Measurements from ENCODE around the gene GPR68.
"Not testable (repeated sequence)": the region's sequence is repeated elsewhere in the genome, so short reads cannot be mapped to it uniquely, and the experiment has no call there.

GPR68 gene

DNA sequence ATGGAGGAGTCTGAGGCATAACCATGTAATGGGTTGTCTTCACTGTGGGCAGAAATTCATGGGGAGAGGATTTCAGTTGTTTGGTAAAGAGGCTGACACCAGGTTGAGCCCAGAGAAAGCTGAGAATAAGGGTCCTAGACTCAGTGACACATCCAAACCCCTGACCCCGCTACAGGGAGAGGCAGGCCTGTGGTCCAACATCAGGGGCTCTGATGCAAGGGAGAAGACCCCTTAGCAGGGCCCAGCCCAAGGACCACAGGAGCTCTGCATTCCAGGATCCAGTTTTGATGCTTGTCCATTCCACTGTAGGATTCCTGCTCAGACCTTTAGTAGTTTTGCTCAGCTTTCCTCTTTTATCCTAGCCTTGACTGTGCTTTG is 15.5 kb downstream of the GPR68 start:
- peaks cover 12% of the 10 kb centered on the region for H3K4me1 ChIP-seq (ENCODE audit: control insufficient read depth, insufficient read depth, low read length, poor library complexity, severe bottlenecking)
- no peaks in the 10 kb centered on the region for H3K36me3 ChIP-seq (ENCODE audit: control insufficient read depth, insufficient read depth, low read length)
- peaks cover 4% of the 10 kb centered on the region for H3K9me3 ChIP-seq (ENCODE audit: control insufficient read depth, low read length)
- H3K27ac ChIP-seq (ENCODE audit: low read depth, low read length, severe bottlenecking), result no peak overlapping the region
- no peak overlapping the region for H3K4me3 ChIP-seq (ENCODE audit: extremely low read depth, insufficient read depth, low read length, poor library complexity, severe bottlenecking)
- WGBS, 2 experiments (ENCODE audit: insufficient coverage in 2 of 2), result 86 to 94% methylated on average over 1 of the region's 1 CpG

DNA sequence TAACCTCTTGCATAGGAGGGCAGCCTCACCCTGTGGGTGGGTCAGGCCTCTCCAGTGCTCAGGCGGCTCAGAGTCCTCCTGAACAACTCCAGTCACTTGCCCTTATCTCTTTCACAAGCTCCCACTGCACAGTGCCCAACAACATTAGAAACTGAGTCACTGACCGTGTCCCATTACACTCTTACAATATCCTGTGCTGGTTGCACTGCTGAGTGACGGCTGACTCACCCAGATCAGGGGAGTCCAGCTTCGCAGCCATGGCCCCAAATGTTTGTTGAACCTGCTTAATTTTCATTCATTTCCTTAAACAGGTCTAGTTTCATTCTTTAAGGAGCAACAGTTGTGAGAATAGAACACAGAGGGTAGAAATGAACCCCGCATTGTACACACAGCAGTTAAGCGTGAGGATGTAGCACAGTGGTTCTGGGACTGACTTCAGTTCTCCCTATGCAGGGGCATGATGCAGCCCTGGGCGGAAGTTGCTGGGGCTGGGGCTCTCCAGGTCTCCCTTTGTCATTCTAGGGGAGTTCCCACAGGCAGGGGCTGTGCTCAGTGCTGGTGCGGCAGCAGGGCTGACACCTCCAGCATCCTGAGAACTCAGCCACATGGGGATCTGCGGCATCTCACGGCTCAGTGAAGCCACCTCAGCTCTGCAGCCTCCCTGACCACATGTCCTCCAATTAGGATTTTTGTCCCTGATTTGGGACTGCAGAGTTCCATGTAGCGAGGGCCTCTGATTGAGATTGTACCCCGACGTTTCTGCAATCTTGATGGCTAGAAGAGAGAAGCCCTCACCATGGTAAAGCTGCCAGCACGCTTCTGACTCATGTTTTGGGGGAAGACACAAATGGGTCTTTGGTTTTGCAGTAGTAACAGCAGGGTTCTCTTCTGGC is 16.1 kb downstream of the GPR68 start:
- Histone ChIP-seq H3K27ac (ENCODE audit: low read depth, low read length, severe bottlenecking) (no peak overlapping the region), H3K4me3 (ENCODE audit: extremely low read depth, insufficient read depth, low read length, poor library complexity, severe bottlenecking) (no peak overlapping the region), H3K4me1 (ENCODE audit: control insufficient read depth, insufficient read depth, low read length, poor library complexity, severe bottlenecking) (peaks cover 12% of the 10 kb centered on the region), H3K36me3 (ENCODE audit: control insufficient read depth, insufficient read depth, low read length) (no peaks in the 10 kb centered on the region), H3K9me3 (ENCODE audit: control insufficient read depth, low read length) (peaks cover 4% of the 10 kb centered on the region)
- WGBS, 2 experiments (ENCODE audit: insufficient coverage in 2 of 2), result 73 to 85% methylated on average over 13 to 14 of the region's 14 CpGs

DNA sequence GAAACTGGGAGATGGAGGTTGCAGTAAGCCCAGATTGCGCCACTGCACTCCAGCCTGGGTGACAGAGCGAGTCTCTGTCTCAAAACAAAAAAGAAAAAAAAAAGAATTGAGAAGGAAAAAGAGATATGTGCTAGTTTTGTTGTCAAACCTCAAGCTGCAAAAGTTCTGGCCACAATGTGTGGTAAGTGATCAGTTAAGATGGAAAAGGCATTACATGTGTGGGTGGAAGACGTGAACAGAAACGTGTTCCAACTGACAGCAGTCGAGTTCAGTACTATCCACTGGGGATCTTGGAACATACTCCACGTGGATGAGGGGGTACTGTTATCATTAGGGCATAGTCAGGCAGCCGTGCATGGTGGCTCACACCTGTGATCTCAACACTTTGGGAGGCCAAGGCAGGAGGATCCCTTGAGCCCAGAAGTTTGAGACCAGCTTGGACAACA is 17.3 kb downstream of the GPR68 start:
- no peak overlapping the region for H3K27ac ChIP-seq (ENCODE audit: low read depth, low read length, severe bottlenecking)
- 91 to 96% methylated on average over 7 of the region's 7 CpGs for WGBS, 2 experiments (ENCODE audit: insufficient coverage in 2 of 2)
- H3K4me3 ChIP-seq (ENCODE audit: extremely low read depth, insufficient read depth, low read length, poor library complexity, severe bottlenecking), result no peak overlapping the region
- H3K9me3 ChIP-seq (ENCODE audit: control insufficient read depth, low read length), result peaks cover 4% of the 10 kb centered on the region
- no peaks in the 10 kb centered on the region for H3K36me3 ChIP-seq (ENCODE audit: control insufficient read depth, insufficient read depth, low read length)
- H3K4me1 ChIP-seq (ENCODE audit: control insufficient read depth, insufficient read depth, low read length, poor library complexity, severe bottlenecking), result peaks cover 12% of the 10 kb centered on the region

DNA sequence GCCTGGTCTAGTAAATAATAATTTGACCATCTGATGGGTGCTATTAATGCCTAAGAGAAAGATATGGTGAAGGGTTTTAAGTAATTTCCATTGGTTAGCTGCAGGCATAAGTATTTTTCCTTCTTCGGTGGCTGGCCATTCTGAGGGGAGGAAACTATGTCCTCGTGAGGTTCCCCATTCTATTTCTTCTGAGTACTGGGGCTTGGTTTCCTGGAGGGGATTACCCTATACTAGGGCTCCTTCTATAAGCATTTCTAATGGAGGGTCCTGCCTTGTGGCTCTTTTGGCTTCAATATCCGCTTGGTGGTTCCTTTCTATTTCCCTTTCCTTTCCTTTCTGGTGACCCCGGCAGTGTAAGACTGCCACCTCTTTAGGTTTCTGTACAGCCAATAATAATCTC is 18.1 kb downstream of the GPR68 start:
- WGBS, 2 experiments (ENCODE audit: insufficient coverage in 2 of 2), result 88% methylated on average over 3 of the region's 4 CpGs; no CpG with 5 or more reads in 1 of the 2 experiments
- not testable (repeated sequence) for H3K4me3 ChIP-seq (ENCODE audit: extremely low read depth, insufficient read depth, low read length, poor library complexity, severe bottlenecking); H3K9me3 ChIP-seq (ENCODE audit: control insufficient read depth, low read length); H3K36me3 ChIP-seq (ENCODE audit: control insufficient read depth, insufficient read depth, low read length); H3K27ac ChIP-seq (ENCODE audit: low read depth, low read length, severe bottlenecking)
- peaks cover 12% of the 10 kb centered on the region for H3K4me1 ChIP-seq (ENCODE audit: control insufficient read depth, insufficient read depth, low read length, poor library complexity, severe bottlenecking)

DNA sequence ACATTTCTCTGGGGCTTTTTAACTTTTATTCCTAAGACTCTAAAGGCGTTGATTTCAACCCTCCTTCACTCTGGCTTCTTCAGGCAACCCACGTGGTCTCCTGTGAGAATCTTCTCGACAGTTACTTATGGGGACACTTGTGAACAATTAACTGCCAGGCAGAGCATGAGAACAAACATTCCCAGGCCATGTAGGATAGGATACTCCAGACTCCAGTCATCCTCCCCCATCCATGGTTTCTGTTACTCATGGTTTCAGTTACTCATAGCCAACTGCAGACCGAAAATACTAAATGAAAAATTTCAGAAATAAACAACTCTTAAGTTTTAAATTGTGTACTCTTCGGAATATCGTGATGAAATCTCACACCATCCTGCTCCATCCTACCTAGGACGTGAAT is 19.5 kb downstream of the GPR68 start:
- no peaks in the 10 kb centered on the region for H3K9me3 ChIP-seq (ENCODE audit: control insufficient read depth, low read length)
- H3K36me3 ChIP-seq (ENCODE audit: control insufficient read depth, insufficient read depth, low read length), result no peaks in the 10 kb centered on the region
- no peak overlapping the region for H3K27ac ChIP-seq (ENCODE audit: low read depth, low read length, severe bottlenecking)
- H3K4me1 ChIP-seq (ENCODE audit: control insufficient read depth, insufficient read depth, low read length, poor library complexity, severe bottlenecking), result peaks cover 12% of the 10 kb centered on the region
- 91 to 93% methylated on average over 6 of the region's 7 CpGs for WGBS, 2 experiments (ENCODE audit: insufficient coverage in 2 of 2)
- H3K4me3 ChIP-seq (ENCODE audit: extremely low read depth, insufficient read depth, low read length, poor library complexity, severe bottlenecking), result no peak overlapping the region

DNA sequence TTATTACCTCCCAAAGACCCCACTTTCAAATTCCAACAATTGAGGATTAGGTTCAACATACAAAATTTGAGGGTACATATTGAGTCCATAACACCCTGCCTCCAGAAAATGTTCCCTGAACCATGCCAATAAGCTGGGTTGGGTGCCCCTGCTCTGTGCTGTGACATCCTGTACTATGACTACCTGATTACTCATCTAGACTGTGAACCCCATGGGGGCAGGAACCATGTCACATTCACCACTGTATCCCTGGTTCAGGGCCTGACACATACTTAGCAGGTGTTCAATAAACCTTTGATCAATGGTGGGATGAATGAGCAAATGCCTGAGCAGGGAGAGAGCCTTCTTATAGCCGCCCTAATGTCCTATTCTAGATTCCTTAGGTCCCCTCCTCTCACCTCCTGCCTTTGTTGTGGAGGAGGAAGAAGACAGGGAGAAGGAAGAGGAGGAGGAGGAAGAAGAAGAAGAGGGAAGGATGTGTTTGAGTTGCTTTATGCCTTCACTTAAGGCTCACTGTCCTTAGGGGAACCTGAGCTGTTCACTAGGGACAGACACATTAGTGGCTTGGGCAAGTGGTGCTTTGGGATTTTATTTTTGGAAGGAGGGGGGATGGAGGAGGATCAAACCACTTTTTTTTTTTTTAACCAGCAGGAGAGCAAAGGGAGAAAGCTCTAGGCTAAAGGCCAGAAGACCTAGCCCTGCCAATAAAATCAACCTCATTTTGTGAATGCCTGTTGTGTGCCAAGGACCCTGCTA is 21.3 kb downstream of the GPR68 start:
- no peaks in the 10 kb centered on the region for H3K9me3 ChIP-seq (ENCODE audit: control insufficient read depth, low read length)
- no peaks in the 10 kb centered on the region for H3K36me3 ChIP-seq (ENCODE audit: control insufficient read depth, insufficient read depth, low read length)
- no CpG with 5 or more reads among the region's 1 CpG for WGBS, 2 experiments (ENCODE audit: insufficient coverage in 2 of 2)
- H3K27ac ChIP-seq (ENCODE audit: low read depth, low read length, severe bottlenecking), result no peak overlapping the region
- peaks cover 6% of the 10 kb centered on the region for H3K4me1 ChIP-seq (ENCODE audit: control insufficient read depth, insufficient read depth, low read length, poor library complexity, severe bottlenecking)
- H3K4me3 ChIP-seq (ENCODE audit: extremely low read depth, insufficient read depth, low read length, poor library complexity, severe bottlenecking), result no peak overlapping the region

DNA sequence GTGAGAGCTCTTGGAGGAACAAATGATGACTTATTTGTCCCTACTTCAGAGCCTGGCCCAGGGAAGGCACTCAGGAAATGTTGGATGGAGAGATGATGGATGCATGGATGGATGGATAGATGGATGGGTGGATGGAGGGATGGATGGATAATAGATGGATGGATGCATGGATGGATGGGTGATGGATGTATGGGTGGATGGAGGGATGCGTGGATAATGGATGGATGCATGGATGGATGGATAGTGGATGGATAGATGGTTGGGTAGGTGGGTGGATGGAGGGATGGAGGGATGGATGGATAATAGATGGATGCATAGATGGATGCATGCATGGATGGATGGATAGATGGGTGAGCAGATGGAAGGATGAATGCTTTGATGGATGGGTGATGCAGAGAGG is 23.2 kb downstream of the GPR68 start:
- Histone ChIP-seq H3K27ac (ENCODE audit: low read depth, low read length, severe bottlenecking) (no peak overlapping the region), H3K4me3 (ENCODE audit: extremely low read depth, insufficient read depth, low read length, poor library complexity, severe bottlenecking) (no peak overlapping the region), H3K9me3 (ENCODE audit: control insufficient read depth, low read length) (no peaks in the 10 kb centered on the region), H3K36me3 (ENCODE audit: control insufficient read depth, insufficient read depth, low read length) (no peaks in the 10 kb centered on the region), H3K4me1 (ENCODE audit: control insufficient read depth, insufficient read depth, low read length, poor library complexity, severe bottlenecking) (no peaks in the 10 kb centered on the region)
- 81 to 100% methylated on average over 1 of the region's 1 CpG for WGBS, 2 experiments (ENCODE audit: insufficient coverage in 2 of 2)

DNA sequence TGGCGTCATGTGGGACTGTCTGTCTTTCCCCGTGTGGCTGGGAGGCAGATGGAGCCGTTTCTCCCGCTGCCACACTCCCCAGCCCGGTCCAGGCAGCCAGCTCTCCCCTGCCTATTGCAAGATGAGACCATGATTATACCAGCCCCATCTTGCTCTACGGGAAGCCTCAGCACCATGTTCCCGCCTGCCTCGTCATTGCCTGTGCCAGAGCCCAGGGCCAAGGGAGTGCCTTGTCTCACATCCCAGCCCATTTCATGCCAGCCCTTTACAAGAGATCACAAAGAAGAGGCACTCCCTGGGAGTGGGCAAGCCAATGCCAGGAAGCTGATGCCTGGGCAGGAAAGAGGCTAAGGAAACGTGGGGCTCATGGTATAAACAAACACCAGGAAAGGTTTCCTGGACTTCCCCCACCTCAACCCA is 23.9 kb downstream of the GPR68 start:
- H3K27ac ChIP-seq (ENCODE audit: low read depth, low read length, severe bottlenecking), result no peak overlapping the region
- no peaks in the 10 kb centered on the region for H3K9me3 ChIP-seq (ENCODE audit: control insufficient read depth, low read length)
- H3K4me3 ChIP-seq (ENCODE audit: extremely low read depth, insufficient read depth, low read length, poor library complexity, severe bottlenecking), result no peak overlapping the region
- WGBS, 2 experiments (ENCODE audit: insufficient coverage in 2 of 2), result 89 to 93% methylated on average over 8 to 9 of the region's 9 CpGs
- H3K36me3 ChIP-seq (ENCODE audit: control insufficient read depth, insufficient read depth, low read length), result no peaks in the 10 kb centered on the region
- no peaks in the 10 kb centered on the region for H3K4me1 ChIP-seq (ENCODE audit: control insufficient read depth, insufficient read depth, low read length, poor library complexity, severe bottlenecking)

DNA sequence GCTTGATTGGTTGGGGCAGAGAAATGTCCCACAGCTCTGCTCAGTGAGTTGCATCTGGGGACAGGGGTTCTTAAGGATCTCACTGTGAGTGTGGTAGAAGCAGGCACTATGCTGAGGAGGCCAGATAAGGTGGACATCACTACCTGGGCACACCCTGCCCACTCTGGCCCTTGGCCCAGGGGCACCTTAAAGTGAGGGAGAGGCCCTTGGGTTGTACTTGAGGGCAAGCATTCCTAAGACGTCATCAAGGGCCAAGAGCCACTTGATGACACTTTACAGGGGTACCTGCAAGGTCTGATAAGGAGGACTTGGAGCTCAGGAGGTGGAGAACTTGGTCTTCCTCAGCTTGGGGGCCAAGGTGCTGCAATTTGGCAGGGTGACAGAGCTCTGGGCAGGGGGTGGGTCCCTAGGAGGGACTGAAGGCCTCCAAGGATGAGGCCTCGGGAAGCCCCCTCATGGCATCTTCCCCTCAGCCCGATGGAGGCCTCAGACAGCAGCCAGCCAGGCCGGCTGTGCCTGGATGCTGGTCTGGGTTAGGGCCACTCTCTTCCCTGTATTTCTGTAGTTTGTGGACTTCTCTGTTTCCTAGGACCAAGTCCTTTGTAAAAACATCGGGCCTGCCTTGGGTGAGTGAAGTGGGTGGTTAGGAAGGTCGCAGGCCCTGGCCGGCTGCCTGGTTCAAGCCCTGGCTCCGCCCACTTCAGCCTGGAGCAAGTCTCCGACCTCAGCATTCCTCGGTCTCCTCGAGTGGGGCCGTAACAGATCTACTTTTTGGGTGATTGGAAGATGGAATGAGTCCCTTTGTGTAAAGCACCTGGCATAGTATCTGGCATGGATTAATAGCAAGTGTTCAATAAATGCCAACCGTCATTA is 24.8 kb downstream of the GPR68 start:
- no peak overlapping the region for H3K27ac ChIP-seq (ENCODE audit: low read depth, low read length, severe bottlenecking)

DNA sequence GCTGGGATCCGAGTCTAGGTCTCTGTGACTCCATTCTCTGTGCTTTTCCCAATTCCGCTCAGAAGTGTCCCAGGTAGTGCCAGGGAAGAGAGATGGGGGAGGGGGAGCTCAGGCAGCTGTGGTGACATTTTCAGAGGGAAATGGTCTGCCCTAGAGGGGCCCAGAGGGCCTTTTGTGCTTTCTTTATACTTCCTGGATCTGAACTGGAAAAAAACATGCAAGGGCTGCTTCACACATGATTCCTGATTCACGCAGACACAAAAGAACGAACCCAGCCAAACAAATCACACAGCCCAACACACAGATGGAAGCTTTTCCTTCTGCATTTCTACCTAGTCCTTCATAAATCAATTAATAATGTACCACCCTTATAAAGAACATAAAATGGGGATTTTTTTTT is 26.5 kb downstream of the GPR68 start:
- no peaks in the 10 kb centered on the region for H3K4me1 ChIP-seq (ENCODE audit: control insufficient read depth, insufficient read depth, low read length, poor library complexity, severe bottlenecking)
- WGBS, 2 experiments (ENCODE audit: insufficient coverage in 2 of 2), result 93 to 100% methylated on average over 3 of the region's 4 CpGs
- H3K36me3 ChIP-seq (ENCODE audit: control insufficient read depth, insufficient read depth, low read length), result no peaks in the 10 kb centered on the region
- no peak overlapping the region for H3K27ac ChIP-seq (ENCODE audit: low read depth, low read length, severe bottlenecking)
- H3K4me3 ChIP-seq (ENCODE audit: extremely low read depth, insufficient read depth, low read length, poor library complexity, severe bottlenecking), result no peak overlapping the region
- H3K9me3 ChIP-seq (ENCODE audit: control insufficient read depth, low read length), result no peaks in the 10 kb centered on the region

More for the DNA sequence above, 24.8 kb downstream of the GPR68 start:
- H3K4me3 ChIP-seq (ENCODE audit: extremely low read depth, insufficient read depth, low read length, poor library complexity, severe bottlenecking), result no peak overlapping the region
- 78 to 84% methylated on average over 9 to 10 of the region's 13 CpGs for whole genome bisulfite sequencing, 2 experiments (ENCODE audit: insufficient coverage in 2 of 2)
- no peaks in the 10 kb centered on the region for H3K36me3 ChIP-seq (ENCODE audit: control insufficient read depth, insufficient read depth, low read length)
- no peaks in the 10 kb centered on the region for H3K4me1 ChIP-seq (ENCODE audit: control insufficient read depth, insufficient read depth, low read length, poor library complexity, severe bottlenecking)
- H3K9me3 ChIP-seq (ENCODE audit: control insufficient read depth, low read length), result no peaks in the 10 kb centered on the region

Data from mesodermal cell (in vitro differentiated cells).